HepG2 (cell line): ENCODE measurements around the gene OR9A2.

Source experiments
- ARNT ChIP-seq: fragments of 450-650 bp; IDR thresholded peaks from 2 replicates; pipeline ENCODE4 v1.6.1; 2017
- CTCF ChIP-seq: sonication (generic); formaldehyde crosslinking; IDR thresholded peaks from 2 replicates; pipeline ENCODE4 v1.5.0; 2020; ENCODE audit warnings: mild to moderate bottlenecking, missing genetic modification reagents, moderate library complexity
- HNRNPK ChIP-seq: fragments of 200-400 bp; formaldehyde crosslinking; IDR thresholded peaks from 2 replicates; pipeline ENCODE4 v1.6.1; 2018; ENCODE audit warnings: low read length, low read depth, moderate library complexity, mild to moderate bottlenecking; ENCODE audit not compliant: poor library complexity, severe bottlenecking
- MAZ ChIP-seq, 2 experiments: sonication (generic) in 1 of 2; formaldehyde crosslinking in 1 of 2; IDR thresholded peaks; 2 replicates each; pipeline versions ENCODE4 v1.5.0 to v1.6.1; 2012 to 2020; ENCODE audit warnings: low read depth in 2 of 2, mild to moderate bottlenecking in 2 of 2, borderline replicate concordance in 1 of 2, improper control_type of control experiment in 1 of 2, low read length in 1 of 2, missing genetic modification reagents in 1 of 2, moderate library complexity in 1 of 2
- POLR2A ChIP-seq, 2 experiments: IDR thresholded peaks; 2 replicates each; pipeline ENCODE4 v1.6.1; 2011; ENCODE audit warnings: low read depth in 2 of 2, low read length in 2 of 2, mild to moderate bottlenecking in 1 of 2, moderate library complexity in 1 of 2; ENCODE audit not compliant: insufficient read depth in 1 of 2
- ZNF180 ChIP-seq: sonication (generic); formaldehyde crosslinking; IDR thresholded peaks from 2 replicates; pipeline ENCODE4 v1.4.0; 2020; ENCODE audit warnings: low read depth, missing genetic modification reagents, borderline replicate concordance
- ZNF549 ChIP-seq: sonication (generic); formaldehyde crosslinking; IDR thresholded peaks from 2 replicates; pipeline ENCODE4 v1.5.0; 2020; ENCODE audit warnings: missing genetic modification reagents
- TF ChIP-seq, protein P1 (sequence below): sonication (generic); formaldehyde crosslinking; IDR thresholded peaks from 2 replicates; pipeline ENCODE4 v1.5.1; 2020; ENCODE audit warnings: missing genetic modification reagents, mild to moderate bottlenecking, borderline replicate concordance

DNA sequence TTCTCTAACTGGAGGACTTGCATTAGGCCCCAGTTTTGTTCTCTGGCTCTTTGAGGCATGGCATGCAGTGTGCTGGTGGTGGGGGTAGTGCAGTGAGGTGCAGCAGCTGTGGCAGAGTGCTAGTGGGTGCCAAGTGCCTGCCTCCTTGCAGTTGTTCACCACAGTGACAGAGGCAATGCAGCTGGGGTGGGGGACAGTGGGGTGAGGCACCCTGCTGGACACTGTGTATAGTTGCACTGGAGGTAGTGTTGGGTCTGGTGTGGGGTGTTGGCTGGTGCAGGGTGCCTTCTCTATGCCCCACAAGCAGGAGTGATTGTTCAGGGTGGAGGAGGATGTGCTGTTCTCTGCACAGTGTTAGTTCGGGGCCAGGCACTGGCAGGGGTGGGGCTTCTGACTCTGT, 43.1 kb downstream of the OR9A2 start:
- TF ChIP-seq ZNF549 (CRISPR knock-in tag) (no peak), POLR2A (IDR thresholded peaks at IDR 0.05; ENCODE audit: insufficient read depth in 1 of 2, low read depth in 2 of 2, low read length in 2 of 2) (no peak), MAZ (IDR thresholded peaks at IDR 0.05; ENCODE audit: borderline replicate concordance, low read depth, low read length) (no peak), MAZ (CRISPR knock-in tag; IDR thresholded peaks at IDR 0.05; ENCODE audit: low read depth) (no peak), ZNF180 (CRISPR knock-in tag) (no peak), CTCF (no peak), ARNT (no peak), HNRNPK (no peak)
- TF ChIP-seq, protein P1, sequence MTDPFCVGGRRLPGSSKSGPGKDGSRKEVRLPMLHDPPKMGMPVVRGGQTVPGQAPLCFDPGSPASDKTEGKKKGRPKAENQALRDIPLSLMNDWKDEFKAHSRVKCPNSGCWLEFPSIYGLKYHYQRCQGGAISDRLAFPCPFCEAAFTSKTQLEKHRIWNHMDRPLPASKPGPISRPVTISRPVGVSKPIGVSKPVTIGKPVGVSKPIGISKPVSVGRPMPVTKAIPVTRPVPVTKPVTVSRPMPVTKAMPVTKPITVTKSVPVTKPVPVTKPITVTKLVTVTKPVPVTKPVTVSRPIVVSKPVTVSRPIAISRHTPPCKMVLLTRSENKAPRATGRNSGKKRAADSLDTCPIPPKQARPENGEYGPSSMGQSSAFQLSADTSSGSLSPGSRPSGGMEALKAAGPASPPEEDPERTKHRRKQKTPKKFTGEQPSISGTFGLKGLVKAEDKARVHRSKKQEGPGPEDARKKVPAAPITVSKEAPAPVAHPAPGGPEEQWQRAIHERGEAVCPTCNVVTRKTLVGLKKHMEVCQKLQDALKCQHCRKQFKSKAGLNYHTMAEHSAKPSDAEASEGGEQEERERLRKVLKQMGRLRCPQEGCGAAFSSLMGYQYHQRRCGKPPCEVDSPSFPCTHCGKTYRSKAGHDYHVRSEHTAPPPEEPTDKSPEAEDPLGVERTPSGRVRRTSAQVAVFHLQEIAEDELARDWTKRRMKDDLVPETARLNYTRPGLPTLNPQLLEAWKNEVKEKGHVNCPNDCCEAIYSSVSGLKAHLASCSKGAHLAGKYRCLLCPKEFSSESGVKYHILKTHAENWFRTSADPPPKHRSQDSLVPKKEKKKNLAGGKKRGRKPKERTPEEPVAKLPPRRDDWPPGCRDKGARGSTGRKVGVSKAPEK, result no peak
